Gastrocnemius medialis (tissue), 4 donors: ENCODE measurements around the gene LNPEP. TPM values are rescaled to one million over a fixed set of nuclear protein-coding genes. Genes with fewer than 3 reads are reported as not detected.

Experiments
- ATAC-seq, 2 donors: fragments of 150-250 bp; one replicate each; pipeline ENCODE4 v1.9.1; 2016
- DNase-seq, 2 donors: peaks; one replicate each; pipeline ENCODE4 v3.0.0-alpha.2; 2019
- H3K27ac ChIP-seq, 4 donors: fragments of 200-600 bp; sonication (generic); 1 replicate in 1 of 4; 2 replicates in 3 of 4; pipeline ENCODE4 v1.5.1; 2016 to 2018; ENCODE audit warnings: mild to moderate bottlenecking in 2 of 4, moderate library complexity in 1 of 4
- H3K27me3 ChIP-seq, 3 donors: fragments of 200-600 bp; sonication (generic) in 2 of 3; 1 replicate in 1 of 3; 2 replicates in 2 of 3; pipeline versions ENCODE4 v1.5.1 to v1.6.0; 2016 to 2019; ENCODE audit warnings: mild to moderate bottlenecking in 1 of 3, moderate library complexity in 1 of 3
- H3K36me3 ChIP-seq, 2 donors: fragments of 200-600 bp; sonication (generic) in 1 of 2; one replicate each; pipeline ENCODE4 v1.5.1; 2017 to 2018
- H3K4me1 ChIP-seq, 2 donors: fragments of 200-600 bp; sonication (generic) in 1 of 2; one replicate each; pipeline ENCODE4 v1.5.1; 2016 to 2017; ENCODE audit warnings: mild to moderate bottlenecking in 2 of 2
- H3K4me3 ChIP-seq, 4 donors: fragments of 200-600 bp; sonication (generic) in 3 of 4; 1 replicate in 1 of 4; 2 replicates in 3 of 4; pipeline ENCODE4 v1.5.1; 2016 to 2019; ENCODE audit warnings: mild to moderate bottlenecking in 2 of 4
- H3K9me3 ChIP-seq, 3 donors: fragments of 200-600 bp; sonication (generic) in 2 of 3; 1 replicate in 1 of 3; 2 replicates in 2 of 3; pipeline ENCODE4 v1.5.1; 2016 to 2019
- POLR2A ChIP-seq, 2 donors: fragments of 450-650 bp; IDR thresholded peaks; one replicate each; pipeline ENCODE4 v1.6.1; 2017; ENCODE audit warnings: antibody characterized with exemption in 2 of 2, mild to moderate bottlenecking in 2 of 2, moderate library complexity in 2 of 2
- in situ Hi-C, 4 donors: fragments of 200-750 bp; cut with MboI; loops; one replicate each; pipeline versions ENCODE4 v1.15.0 to v1.8.0; 2017; ENCODE audit warnings: low sequenced_read_pairs in 4 of 4
- intact Hi-C: fragments of 100-400 bp; cut with DNase I; formaldehyde crosslinking; loops from one replicate; pipeline ENCODE4 v1.15.1; 2023; ENCODE audit warnings: low total_unique reads
- total RNA-seq, 4 donors: library from RNA; depleted of rRNA; stranded (reverse); fragments of >200 nt; gene quantifications; one replicate each; pipeline versions ENCODE4 v1.1.0 to v1.2.3, GENCODE V29; 2016
- TF ChIP-seq, protein P1 (sequence below), 5 experiments: fragments of 450-650 bp in 3 of 5; fragments of 200-600 bp in 2 of 5; sonication (generic) in 2 of 5; IDR thresholded peaks in 4 of 5; conservative IDR thresholded peaks in 1 of 5; 1 replicate in 4 of 5; 2 replicates in 1 of 5; pipeline ENCODE4 v1.5.1; 2016 to 2019; ENCODE audit warnings: antibody characterized with exemption in 5 of 5, mild to moderate bottlenecking in 3 of 5, moderate library complexity in 3 of 5

Gene LNPEP
- total RNA-seq, 4 donors from 2014 or later, result 31.9 to 48.7 (median 33.1) TPM

DNA sequence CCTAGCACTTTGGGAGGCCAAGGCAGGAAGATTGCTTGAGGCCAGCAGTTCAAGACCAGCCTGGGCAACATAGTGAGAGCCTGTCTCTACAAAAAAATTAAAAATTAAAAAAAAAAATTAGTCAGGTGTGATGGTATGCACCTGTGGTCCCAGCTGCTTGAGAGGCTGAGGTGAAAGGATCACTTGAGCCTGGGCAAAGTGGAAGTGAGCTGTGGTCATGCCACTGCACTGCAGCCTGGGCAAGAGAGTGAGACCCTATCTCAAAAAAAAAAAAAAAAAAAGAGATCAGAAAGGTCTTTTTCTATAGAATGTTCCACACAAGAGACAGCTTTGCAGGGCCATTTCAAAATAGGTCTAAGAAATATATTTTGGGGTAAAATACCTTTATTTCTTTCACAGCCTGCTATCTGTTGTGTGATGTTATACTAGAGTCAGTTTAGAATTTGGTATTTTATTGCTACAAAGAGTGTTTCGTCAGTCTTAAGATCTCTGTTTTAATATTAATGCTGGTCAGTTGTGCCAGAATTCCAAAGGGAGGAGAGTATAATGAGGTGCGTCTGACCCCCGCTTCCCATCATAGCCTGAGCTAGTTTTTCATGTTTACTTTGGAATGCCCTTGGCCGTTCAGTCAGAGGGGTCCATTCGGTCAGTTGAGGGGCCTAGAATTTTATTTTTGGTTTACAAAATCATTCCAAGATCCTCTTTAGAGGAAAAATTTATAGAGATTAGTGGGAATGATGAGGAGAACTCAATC, 9.4 kb downstream of the LNPEP start:
- DNase-seq, result no peak

DNA sequence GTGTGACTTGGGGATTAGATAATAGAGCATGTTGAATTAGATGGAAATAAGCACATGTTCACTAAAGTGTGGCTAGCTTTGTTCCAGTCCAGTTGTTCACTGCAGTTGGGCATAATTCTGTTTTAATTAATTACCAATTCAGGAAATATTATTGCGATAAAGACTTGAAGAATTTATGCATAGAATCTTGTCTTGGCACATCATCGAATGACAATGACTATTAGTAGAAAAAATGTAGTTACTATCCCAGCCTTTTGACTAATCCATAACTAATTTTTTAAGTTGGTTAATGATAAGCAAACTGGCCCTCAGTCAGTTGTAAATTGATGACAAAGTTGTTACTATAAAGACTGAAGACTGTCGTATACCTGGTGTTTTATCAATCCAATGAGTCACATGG, 10.5 kb downstream of the LNPEP start:
- H3K36me3 ChIP-seq, result no peaks in the 10 kb centered on the region

More for the DNA sequence above, 9.4 kb downstream of the LNPEP start:
- H3K36me3 ChIP-seq, result no peaks in the 10 kb centered on the region
- no peak overlapping the region for H3K4me3 ChIP-seq
- H3K9me3 ChIP-seq, result no peaks in the 10 kb centered on the region
- TF ChIP-seq POLR2A (IDR thresholded peaks at IDR 0.05), result no peak
- TF ChIP-seq, protein P1, sequence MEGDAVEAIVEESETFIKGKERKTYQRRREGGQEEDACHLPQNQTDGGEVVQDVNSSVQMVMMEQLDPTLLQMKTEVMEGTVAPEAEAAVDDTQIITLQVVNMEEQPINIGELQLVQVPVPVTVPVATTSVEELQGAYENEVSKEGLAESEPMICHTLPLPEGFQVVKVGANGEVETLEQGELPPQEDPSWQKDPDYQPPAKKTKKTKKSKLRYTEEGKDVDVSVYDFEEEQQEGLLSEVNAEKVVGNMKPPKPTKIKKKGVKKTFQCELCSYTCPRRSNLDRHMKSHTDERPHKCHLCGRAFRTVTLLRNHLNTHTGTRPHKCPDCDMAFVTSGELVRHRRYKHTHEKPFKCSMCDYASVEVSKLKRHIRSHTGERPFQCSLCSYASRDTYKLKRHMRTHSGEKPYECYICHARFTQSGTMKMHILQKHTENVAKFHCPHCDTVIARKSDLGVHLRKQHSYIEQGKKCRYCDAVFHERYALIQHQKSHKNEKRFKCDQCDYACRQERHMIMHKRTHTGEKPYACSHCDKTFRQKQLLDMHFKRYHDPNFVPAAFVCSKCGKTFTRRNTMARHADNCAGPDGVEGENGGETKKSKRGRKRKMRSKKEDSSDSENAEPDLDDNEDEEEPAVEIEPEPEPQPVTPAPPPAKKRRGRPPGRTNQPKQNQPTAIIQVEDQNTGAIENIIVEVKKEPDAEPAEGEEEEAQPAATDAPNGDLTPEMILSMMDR (IDR thresholded peaks at IDR 0.05 in 4 of 5, conservative IDR thresholded peaks at IDR 0.05 in 1 of 5), result no peak
- H3K27ac ChIP-seq, result no peak overlapping the region
- intact Hi-C loops (no loop called here), in situ Hi-C loops (loop anchor here in 1 of 4 donors (10.0 kb wide), 1 partner anchor 71 kb away; the partner anchor contains the start of gene ERAP2)
- peaks cover 46 to 47% of the 10 kb centered on the region in 2 donors for H3K4me1 ChIP-seq
- no peak for ATAC-seq
- H3K27me3 ChIP-seq, result no peaks in the 10 kb centered on the region

DNA sequence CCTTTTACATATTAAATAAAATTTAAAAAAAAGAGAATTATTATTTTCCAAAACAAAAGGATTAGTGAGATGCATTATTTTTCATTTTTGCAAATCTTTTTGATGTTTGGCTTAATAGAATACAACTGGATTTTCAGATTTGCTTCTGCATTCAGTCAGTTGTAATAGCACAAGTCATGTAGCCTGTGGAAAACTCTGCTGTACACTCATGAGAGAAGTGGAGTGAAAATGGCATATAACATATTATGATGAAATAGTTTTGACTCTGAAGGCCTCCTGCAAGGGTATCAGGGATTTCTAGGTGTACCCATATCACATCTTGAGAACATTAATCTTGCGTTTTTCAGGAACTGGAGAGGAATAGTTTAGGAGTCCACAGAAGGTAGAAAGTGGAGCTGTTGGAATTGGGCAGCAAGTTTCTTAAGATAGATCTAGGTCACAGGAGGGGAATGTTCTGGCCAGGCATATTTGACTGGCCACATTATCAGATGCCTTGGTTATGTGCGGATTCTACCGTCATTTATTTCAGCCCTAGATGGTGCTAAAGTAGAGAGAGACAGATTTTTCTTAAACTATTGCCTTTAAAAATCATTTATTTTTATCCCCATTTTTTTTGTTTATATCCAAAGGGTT, 16.4 kb downstream of the LNPEP start:
- H3K4me3 ChIP-seq, result peak overlapping the region in 2 of 4 donors; percentile 5 to 13
- ATAC-seq, result peak; percentile 96 to 97
- intact Hi-C loops, result loop anchor here (5.0 kb wide), 1 partner anchor 210 kb away; no protein-coding TSS in a partner anchor

More for the DNA sequence above, 10.5 kb downstream of the LNPEP start:
- DNase-seq, result no peak
- ATAC-seq, result no peak
- H3K27ac ChIP-seq, result no peak overlapping the region
- H3K27me3 ChIP-seq, result no peaks in the 10 kb centered on the region
- in situ Hi-C loops (loop anchor here in 1 of 4 donors (10.0 kb wide), 1 partner anchor 72 kb away; the partner anchor contains the start of gene ERAP2), intact Hi-C loops (no loop called here)
- TF ChIP-seq, protein P1 (IDR thresholded peaks at IDR 0.05 in 4 of 5, conservative IDR thresholded peaks at IDR 0.05 in 1 of 5), result no peak
- no peak for TF ChIP-seq POLR2A (IDR thresholded peaks at IDR 0.05)
- H3K4me1 ChIP-seq, result peaks cover 42 to 44% of the 10 kb centered on the region in 2 donors
- no peak overlapping the region for H3K4me3 ChIP-seq
- no peaks in the 10 kb centered on the region for H3K9me3 ChIP-seq

DNA sequence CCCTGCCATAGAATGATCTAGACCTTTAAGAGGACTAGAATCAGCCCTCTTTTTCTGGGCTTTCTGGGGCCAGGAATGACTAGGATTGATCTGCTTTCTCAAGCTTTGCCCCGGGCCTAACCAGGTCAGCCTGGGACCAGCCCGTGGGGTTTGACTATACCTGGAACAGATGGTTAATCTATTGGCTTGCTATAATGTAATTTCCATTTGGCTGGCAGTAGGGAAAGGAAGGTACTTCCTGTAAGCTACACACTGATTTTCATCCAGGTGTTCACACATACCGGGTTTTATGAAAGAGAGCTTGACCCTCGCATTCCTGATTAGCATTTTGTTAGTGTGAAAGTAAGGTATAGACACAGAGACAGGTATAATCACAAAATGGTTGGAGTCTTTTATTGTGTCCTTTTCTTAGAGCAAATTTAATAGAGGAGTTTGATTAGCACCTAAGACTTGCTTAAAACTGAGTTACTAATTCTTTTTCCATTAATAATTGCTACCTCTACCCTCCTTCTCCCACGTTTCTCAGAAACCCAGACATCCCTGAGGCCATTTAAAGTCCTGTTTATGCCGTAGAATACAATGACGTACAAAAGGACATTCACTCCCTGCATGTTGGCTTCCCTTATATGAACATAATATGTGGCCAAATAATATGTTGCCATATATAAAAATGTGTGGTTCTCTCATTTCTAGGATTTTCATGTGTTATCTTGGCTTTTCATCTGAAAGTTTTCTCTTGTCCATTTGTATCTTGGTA, 17.3 kb downstream of the LNPEP start:
- no peak for TF ChIP-seq POLR2A (IDR thresholded peaks at IDR 0.05)
- TF ChIP-seq, protein P1 (IDR thresholded peaks at IDR 0.05 in 4 of 5, conservative IDR thresholded peaks at IDR 0.05 in 1 of 5), result no peak
- ATAC-seq (peak in 1 of 2 donors; percentile 45), DNase-seq (no peak)
- no peaks in the 10 kb centered on the region for H3K9me3 ChIP-seq
- no peaks in the 10 kb centered on the region for H3K36me3 ChIP-seq
- no peaks in the 10 kb centered on the region for H3K27me3 ChIP-seq
- peak overlapping the region; percentile 78 to 90 (median 85) for H3K27ac ChIP-seq
- in situ Hi-C loops, result no loop called here
- intact Hi-C loops, result loop anchor here (5.0 kb wide), 1 partner anchor 209 kb away; no protein-coding TSS in a partner anchor
- H3K4me1 ChIP-seq, result peaks cover 49 to 53% of the 10 kb centered on the region in 2 donors
- peak overlapping the region in 2 of 4 donors; percentile 5 to 13 for H3K4me3 ChIP-seq

More for the DNA sequence above, 16.4 kb downstream of the LNPEP start:
- in situ Hi-C loops, result no loop called here
- TF ChIP-seq POLR2A (IDR thresholded peaks at IDR 0.05), result no peak
- TF ChIP-seq, protein P1 (IDR thresholded peaks at IDR 0.05 in 4 of 5, conservative IDR thresholded peaks at IDR 0.05 in 1 of 5), result no peak
- no peaks in the 10 kb centered on the region for H3K9me3 ChIP-seq
- peak overlapping the region; percentile 78 to 90 (median 85) for H3K27ac ChIP-seq
- no peaks in the 10 kb centered on the region for H3K27me3 ChIP-seq
- DNase-seq, result peak; percentile 13 to 30
- no peaks in the 10 kb centered on the region for H3K36me3 ChIP-seq
- H3K4me1 ChIP-seq, result peaks cover 46 to 56% of the 10 kb centered on the region in 2 donors
